H1 (cell line): Measurements from ENCODE around the gene DCN. TPM values are rescaled to one million over a fixed set of nuclear protein-coding genes. Genes with fewer than 3 reads are reported as not detected.

Experiments used
- CTCF ChIA-PET: fragments of 300-600 bp; sonication (Branson Sonifier 250); formaldehyde crosslinking; loops from one replicate; lab custom pipeline; 2021; ENCODE audit not compliant: partially characterized antibody; lab: Charles Lee
- POLR2A ChIA-PET: fragments of 300-600 bp; sonication (Branson Sonifier 250); formaldehyde crosslinking; loops from one replicate; lab custom pipeline; 2021; ENCODE audit warnings: inconsistent platforms; ENCODE audit not compliant: partially characterized antibody; lab: Charles Lee
- DNase-seq, 2 experiments: peaks; one replicate each; pipeline versions ENCODE4 v3.0.0 to v3.0.0-alpha.2; 2010 to 2022; ENCODE audit warnings: low spot score in 2 of 2, low read depth in 1 of 2, mixed read lengths in 1 of 2
- FAIRE-seq: peaks from 2 replicates; lab custom pipeline; 2011; peaks lifted over from hg19 to GRCh38; lab: Jason Lieb, UNC
- H2AFZ ChIP-seq: 2 replicates; pipeline ENCODE4 v1.8.1; 2012; ENCODE audit warnings: low read length, inconsistent platforms
- H2AK5ac ChIP-seq: 2 replicates; pipeline ENCODE4 v1.6.1; 2013; ENCODE audit warnings: low read depth, low read length
- H2BK120ac ChIP-seq: replicated peaks from 2 replicates; pipeline ENCODE3; 2013; ENCODE audit warnings: low read depth, low read length, inconsistent platforms
- H2BK12ac ChIP-seq: 2 replicates; pipeline ENCODE4 v1.6.1; 2013; ENCODE audit warnings: low read depth, low read length
- H2BK15ac ChIP-seq: 2 replicates; pipeline ENCODE4 v1.6.1; 2013; ENCODE audit warnings: low read length
- H2BK20ac ChIP-seq: 2 replicates; pipeline ENCODE4 v1.6.1; 2013; ENCODE audit warnings: low read length
- H2BK5ac ChIP-seq: 2 replicates; pipeline ENCODE4 v1.6.1; 2013; ENCODE audit warnings: low read depth, low read length
- H3K14ac ChIP-seq: 2 replicates; pipeline ENCODE4 v1.6.1; 2013; ENCODE audit warnings: inconsistent platforms; ENCODE audit not compliant: insufficient read length
- H3K18ac ChIP-seq: 2 replicates; pipeline ENCODE4 v1.6.1; 2013; ENCODE audit warnings: low read length; ENCODE audit errors: extremely low read depth
- H3K23ac ChIP-seq: 2 replicates; pipeline ENCODE4 v1.6.1; 2013; ENCODE audit warnings: inconsistent platforms; ENCODE audit not compliant: insufficient read length
- H3K23me2 ChIP-seq: 2 replicates; pipeline ENCODE4 v1.6.1; 2013; ENCODE audit warnings: low read depth, low read length
- H3K27ac ChIP-seq: 2 replicates; pipeline ENCODE4 v1.6.1; 2011; ENCODE audit warnings: low read depth, low read length, inconsistent platforms
- H3K27me3 ChIP-seq, 4 experiments: replicated peaks in 1 of 4; 1 replicate in 1 of 4; 2 replicates in 3 of 4; pipeline versions ENCODE4 v1.6.1 to v1.8.1; 2011 to 2013; ENCODE audit warnings: low read length in 3 of 4, mild to moderate bottlenecking in 3 of 4, inconsistent platforms in 2 of 4, mixed read lengths in 2 of 4, moderate library complexity in 1 of 4; ENCODE audit not compliant: control insufficient read depth in 3 of 4, insufficient read depth in 3 of 4; ENCODE audit errors: extremely low read depth in 1 of 4
- H3K36me3 ChIP-seq, 4 experiments: 2 replicates each; pipeline versions ENCODE4 v1.6.1 to v1.8.1; 2011 to 2013; ENCODE audit warnings: mild to moderate bottlenecking in 4 of 4, low read length in 3 of 4, moderate library complexity in 2 of 4, control low read depth in 1 of 4, inconsistent platforms in 1 of 4; ENCODE audit not compliant: insufficient read depth in 4 of 4, control insufficient read depth in 2 of 4
- H3K4ac ChIP-seq: replicated peaks from 2 replicates; pipeline ENCODE3; 2013; ENCODE audit warnings: low read length, low read depth, mixed read lengths, inconsistent platforms; ENCODE audit not compliant: insufficient read length
- H3K4me1 ChIP-seq, 4 experiments: replicated peaks in 1 of 4; 1 replicate in 1 of 4; 2 replicates in 3 of 4; pipeline versions ENCODE4 v1.6.1 to v1.8.1; 2011 to 2013; ENCODE audit warnings: low read length in 3 of 4, inconsistent platforms in 2 of 4, mixed read lengths in 1 of 4; ENCODE audit not compliant: insufficient read depth in 4 of 4, control insufficient read depth in 3 of 4
- H3K4me2 ChIP-seq, 2 experiments: 2 replicates each; pipeline versions ENCODE4 v1.6.1 to v1.8.1; 2011 to 2013; ENCODE audit warnings: low read depth in 2 of 2, low read length in 2 of 2, control low read depth in 1 of 2, inconsistent platforms in 1 of 2, mild to moderate bottlenecking in 1 of 2; ENCODE audit not compliant: insufficient read depth in 1 of 2
- H3K4me3 ChIP-seq, 4 experiments: fragments of 200-600, 300-600 bp in 1 of 4; sonication (generic), shearing (Covaris generic), sonication (Bioruptor Twin) in 1 of 4; 2 replicates each; pipeline versions ENCODE4 v1.5.1 to v1.8.1; 2011 to 2016; ENCODE audit warnings: low read length in 4 of 4, low read depth in 3 of 4, control low read depth in 2 of 4, inconsistent platforms in 2 of 4, mild to moderate bottlenecking in 2 of 4, mixed read lengths in 1 of 4, moderate library complexity in 1 of 4; ENCODE audit not compliant: insufficient read depth in 2 of 4; ENCODE audit errors: extremely low read depth in 1 of 4
- H3K56ac ChIP-seq: replicated peaks from 2 replicates; pipeline ENCODE3; 2013; ENCODE audit warnings: low read depth, mild to moderate bottlenecking, mixed read lengths, low read length, inconsistent platforms; ENCODE audit not compliant: insufficient read length
- H3K79me1 ChIP-seq: 2 replicates; pipeline ENCODE4 v1.6.1; 2013; ENCODE audit warnings: low read depth, low read length, control low read depth
- H3K79me2 ChIP-seq, 2 experiments: 2 replicates each; pipeline versions ENCODE4 v1.6.1 to v1.8.1; 2012 to 2013; ENCODE audit warnings: low read length in 2 of 2, mild to moderate bottlenecking in 2 of 2, inconsistent platforms in 1 of 2; ENCODE audit not compliant: insufficient read depth in 2 of 2, control insufficient read depth in 1 of 2
- H3K9ac ChIP-seq, 4 experiments: replicated peaks in 1 of 4; 1 replicate in 1 of 4; 2 replicates in 3 of 4; pipeline versions ENCODE4 v1.6.1 to v1.8.1; 2011 to 2013; ENCODE audit warnings: low read depth in 3 of 4, low read length in 3 of 4, control low read depth in 2 of 4, mild to moderate bottlenecking in 2 of 4, moderate library complexity in 2 of 4, inconsistent platforms in 1 of 4; ENCODE audit errors: extremely low read depth in 1 of 4
- H3K9me3 ChIP-seq, 2 experiments: 2 replicates each; pipeline versions ENCODE4 v1.6.1 to v1.8.1; 2012 to 2013; ENCODE audit warnings: mild to moderate bottlenecking in 2 of 2, moderate library complexity in 2 of 2, control low read depth in 1 of 2, inconsistent platforms in 1 of 2, low read depth in 1 of 2, low read length in 1 of 2, mixed read lengths in 1 of 2; ENCODE audit not compliant: insufficient read depth in 2 of 2
- H4K20me1 ChIP-seq, 2 experiments: replicated peaks in 1 of 2; 2 replicates each; pipeline versions ENCODE3 to v1.8.1; 2011 to 2013; ENCODE audit warnings: inconsistent platforms in 2 of 2, low read length in 2 of 2, mild to moderate bottlenecking in 1 of 2; ENCODE audit not compliant: insufficient read depth in 2 of 2, control insufficient read depth in 1 of 2
- H4K5ac ChIP-seq: 2 replicates; pipeline ENCODE4 v1.6.1; 2013; ENCODE audit warnings: low read length, low read depth, mixed read lengths, inconsistent platforms; ENCODE audit not compliant: insufficient read length
- H4K8ac ChIP-seq: 2 replicates; pipeline ENCODE4 v1.8.0; 2013; ENCODE audit warnings: mild to moderate bottlenecking, moderate library complexity, low read length, inconsistent platforms; ENCODE audit not compliant: insufficient read depth; ENCODE audit errors: extremely low read depth
- H4K91ac ChIP-seq: replicated peaks from 2 replicates; pipeline ENCODE3; 2013; ENCODE audit warnings: low read length, mixed read lengths, inconsistent platforms; ENCODE audit not compliant: insufficient read length
- ASH2L ChIP-seq: fragments of 200-600, 300-600 bp; sonication (generic); IDR thresholded peaks from one replicate; pipeline ENCODE4 v1.7.1; 2017; ENCODE audit warnings: low read length
- BCL11A ChIP-seq, 2 experiments: IDR thresholded peaks; one replicate each; pipeline ENCODE4 v1.6.1; 2011; ENCODE audit warnings: low read depth in 2 of 2, low read length in 2 of 2, mild to moderate bottlenecking in 2 of 2
- CBX8 ChIP-seq: fragments of 300-800, 300-1000 bp; sonication (generic); IDR thresholded peaks from 2 replicates; pipeline ENCODE4 v1.7.1; 2016; ENCODE audit warnings: low read depth, low read length, borderline replicate concordance
- EGR1 ChIP-seq: IDR thresholded peaks from 2 replicates; pipeline ENCODE4 v1.6.1; 2011; ENCODE audit warnings: low read depth, low read length, borderline replicate concordance
- FOSL1 ChIP-seq: IDR thresholded peaks from 2 replicates; pipeline ENCODE4 v1.6.1; 2011; ENCODE audit warnings: mild to moderate bottlenecking, low read depth, low read length, moderate library complexity; ENCODE audit not compliant: insufficient read depth
- HDAC6 ChIP-seq: IDR thresholded peaks from one replicate; pipeline ENCODE4 v1.7.1; 2012; ENCODE audit warnings: low read depth, mild to moderate bottlenecking, inconsistent platforms, low read length, moderate library complexity
- JUND ChIP-seq: IDR thresholded peaks from 2 replicates; pipeline ENCODE4 v1.6.1; 2011; ENCODE audit warnings: mild to moderate bottlenecking, improper control_type of control experiment, low read length
- POLR2A ChIP-seq, 2 experiments: IDR thresholded peaks; 1 replicate in 1 of 2; 2 replicates in 1 of 2; pipeline ENCODE4 v1.6.1; 2011; ENCODE audit warnings: low read depth in 2 of 2, low read length in 2 of 2, mild to moderate bottlenecking in 2 of 2; ENCODE audit errors: control extremely low read depth in 1 of 2
- POLR2AphosphoS5 ChIP-seq: IDR thresholded peaks from 2 replicates; pipeline ENCODE4 v1.6.1; 2011; ENCODE audit warnings: low read depth, low read length
- RAD21 ChIP-seq, 2 experiments: IDR thresholded peaks in 1 of 2; conservative IDR thresholded peaks in 1 of 2; 2 replicates each; pipeline ENCODE4 v1.6.1; 2011; ENCODE audit warnings: low read depth in 2 of 2, low read length in 2 of 2, improper control_type of control experiment in 1 of 2, inconsistent platforms in 1 of 2, mild to moderate bottlenecking in 1 of 2, moderate library complexity in 1 of 2
- SAP30 ChIP-seq: fragments of 300-600 bp; sonication (generic); IDR thresholded peaks from 2 replicates; pipeline ENCODE4 v1.7.1; 2012; ENCODE audit warnings: low read length, moderate library complexity, mild to moderate bottlenecking, inconsistent platforms; ENCODE audit not compliant: insufficient read depth, insufficient replicate concordance
- SIN3A ChIP-seq, 2 experiments: IDR thresholded peaks in 1 of 2; conservative IDR thresholded peaks in 1 of 2; 2 replicates each; pipeline ENCODE4 v1.6.1; 2011 to 2012; ENCODE audit warnings: low read length in 2 of 2, improper control_type of control experiment in 1 of 2, low read depth in 1 of 2, mild to moderate bottlenecking in 1 of 2
- SP4 ChIP-seq: IDR thresholded peaks from 2 replicates; pipeline ENCODE4 v1.6.1; 2012; ENCODE audit warnings: low read length, inconsistent platforms
- TBP ChIP-seq: IDR thresholded peaks from 2 replicates; pipeline ENCODE4 v1.6.1; 2011; ENCODE audit warnings: low read depth, low read length, improper control_type of control experiment
- WGBS, 2 experiments: shearing (Covaris generic) in 1 of 2; methylation state at CpG; one replicate each; pipeline versions ENCODE4 v1.1.6 to v1.1.7; 2013 to 2015; ENCODE audit warnings: low lambda C conversion rate in 2 of 2, mixed read lengths in 2 of 2, inconsistent platforms in 1 of 2, low coverage in 1 of 2, missing lambda C conversion rate in 1 of 2; ENCODE audit not compliant: insufficient replicate concordance in 2 of 2, insufficient coverage in 1 of 2, insufficient read length in 1 of 2; ENCODE audit errors: extremely low coverage in 1 of 2, missing lambda C conversion rate in 1 of 2; 5-methylcytosine and 5-hydroxymethylcytosine counted together
- polyA plus RNA-seq, 7 experiments: library from polyadenylated mRNA; depleted of rRNA in 3 of 7; stranded (reverse) in 5 of 7; unstranded in 2 of 7; fragments of >200 nt in 5 of 7; fragments of 200-250 nt in 2 of 7; gene quantifications; 1 replicate in 5 of 7; 2 replicates in 1 of 7; 4 replicates in 1 of 7; pipeline versions ENCODE4 v1.2.1 to v1.2.3, GENCODE V29; 2011 to 2013; ENCODE audit warnings: missing spikeins in 2 of 7, mixed read lengths in 2 of 7
- total RNA-seq: library from RNA; stranded (reverse); fragmentation: NEBNext Ultra II Directional; extraction: Animal tissue kit (Norgen Biotek cat#: 25700); gene quantifications from 2 replicates; pipeline ENCODE4 v1.2.1, GENCODE V29; 2021
- TF ChIP-seq, protein P1 (sequence below): IDR thresholded peaks from 2 replicates; pipeline ENCODE4 v1.6.1; 2012; ENCODE audit warnings: inconsistent platforms

The DCN gene
- total and polyA plus RNA-seq, 2 of the 8 experiments (the other 6 are each of a cell fraction or from before 2014, with no cell fraction given) = not detected

- H3K9me3 ChIP-seq = no peaks in the 10 kb centered on the region
- FAIRE-seq = no peak
- H4K5ac ChIP-seq = no peak overlapping the region
- no peak overlapping the region for H2BK120ac ChIP-seq
- H3K4me1 ChIP-seq = no peaks in the 10 kb centered on the region
- no peaks in the 10 kb centered on the region for H3K23me2 ChIP-seq
- no peak overlapping the region for H4K8ac ChIP-seq
- no peak overlapping the region for H4K91ac ChIP-seq
- H3K79me1 ChIP-seq = no peaks in the 10 kb centered on the region
- no peaks in the 10 kb centered on the region for H3K79me2 ChIP-seq
- H3K9ac ChIP-seq = no peak overlapping the region
- POLR2A ChIA-PET = no interaction called here
- H2BK20ac ChIP-seq = no peak overlapping the region
- H2BK15ac ChIP-seq = no peak overlapping the region
- no peak for DNase-seq
- no peak overlapping the region for H2AFZ ChIP-seq
- H3K36me3 ChIP-seq = no peaks in the 10 kb centered on the region
- no peak overlapping the region for H3K23ac ChIP-seq
- no peaks in the 10 kb centered on the region for H4K20me1 ChIP-seq
- WGBS, 2 experiments = 93% methylated on average over 1 of the region's 1 CpG; no CpG with 5 or more reads in 1 of the 2 experiments
- no peak overlapping the region for H3K4me3 ChIP-seq
- H3K27ac ChIP-seq = no peak overlapping the region
- no peak overlapping the region for H3K4me2 ChIP-seq
- H2BK12ac ChIP-seq = no peak overlapping the region
- no peak overlapping the region for H2AK5ac ChIP-seq
- no peak overlapping the region for H3K4ac ChIP-seq
- peaks cover 0 to 1% (median 0%) of the 10 kb centered on the region in 4 experiments; a peak in 1 of 7 replicates for H3K27me3 ChIP-seq
- no peak overlapping the region for H3K14ac ChIP-seq
- no peak overlapping the region for H3K18ac ChIP-seq
- CTCF ChIA-PET = no interaction called here
- H3K56ac ChIP-seq = no peak overlapping the region
- no peak overlapping the region for H2BK5ac ChIP-seq
- TF ChIP-seq, protein P1, sequence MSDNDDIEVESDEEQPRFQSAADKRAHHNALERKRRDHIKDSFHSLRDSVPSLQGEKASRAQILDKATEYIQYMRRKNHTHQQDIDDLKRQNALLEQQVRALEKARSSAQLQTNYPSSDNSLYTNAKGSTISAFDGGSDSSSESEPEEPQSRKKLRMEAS = no peak
- TF ChIP-seq HDAC6 (no peak), JUND (no peak), CBX8 (no peak), SP4 (no peak), TBP (no peak), EGR1 (no peak), RAD21 (IDR thresholded peaks at IDR 0.05 in 1 of 2, conservative IDR thresholded peaks at IDR 0.05 in 1 of 2; ENCODE audit: low read depth in 2 of 2, low read length in 2 of 2) (no peak), BCL11A (IDR thresholded peaks at IDR 0.05; ENCODE audit: low read depth in 2 of 2, low read length in 2 of 2) (no peak), FOSL1 (no peak), POLR2A (IDR thresholded peaks at IDR 0.05; ENCODE audit: control extremely low read depth in 1 of 2, low read depth in 2 of 2, low read length in 2 of 2) (no peak), POLR2AphosphoS5 (no peak), SIN3A (conservative IDR thresholded peaks at IDR 0.05 in 1 of 2, IDR thresholded peaks at IDR 0.05 in 1 of 2; ENCODE audit: low read depth in 1 of 2, low read length in 2 of 2) (no peak), SAP30 (no peak), ASH2L (no peak)
These were observed 42.7 kb upstream of the DCN start for GRCh38 chr12:91225316-91225715.
